Esophagus muscularis mucosa (tissue), 4 donors: ENCODE data around the gene C2orf78. TPM values are rescaled to one million over a fixed set of nuclear protein-coding genes. Genes with fewer than 3 reads are reported as not detected.

Source experiments
- DNase-seq: peaks from one replicate; pipeline ENCODE4 v3.0.0-alpha.2; 2017; ENCODE audit errors: extremely low spot score
- H3K27ac ChIP-seq, 4 donors: fragments of 200-600 bp; sonication (generic); replicated peaks in 1 of 4; 1 replicate in 3 of 4; 2 replicates in 1 of 4; pipeline ENCODE4 v1.5.1; 2016 to 2019; ENCODE audit warnings: mild to moderate bottlenecking in 1 of 4
- H3K27me3 ChIP-seq, 4 donors: fragments of 200-600 bp; sonication (generic); one replicate each; pipeline versions ENCODE4 v1.5.1 to v1.6.0; 2016 to 2019
- H3K36me3 ChIP-seq, 4 donors: fragments of 200-600 bp; sonication (generic); one replicate each; pipeline ENCODE4 v1.5.1; 2016 to 2019
- H3K4me1 ChIP-seq, 4 donors: fragments of 200-600 bp; sonication (generic); one replicate each; pipeline ENCODE4 v1.5.1; 2016 to 2019
- H3K4me3 ChIP-seq, 4 donors: fragments of 200-600 bp; sonication (generic); 1 replicate in 2 of 4; 2 replicates in 2 of 4; pipeline ENCODE4 v1.5.1; 2016 to 2019; ENCODE audit warnings: mild to moderate bottlenecking in 4 of 4, moderate library complexity in 1 of 4
- H3K9me3 ChIP-seq, 4 donors: fragments of 200-600 bp; sonication (generic); 1 replicate in 3 of 4; 2 replicates in 1 of 4; pipeline ENCODE4 v1.5.1; 2016 to 2019
- EP300 ChIP-seq: sonication (generic); formaldehyde crosslinking; IDR thresholded peaks from one replicate; pipeline ENCODE4 v1.6.1; 2017; ENCODE audit warnings: antibody characterized with exemption
- POLR2A ChIP-seq: fragments of 450-650 bp; IDR thresholded peaks from one replicate; pipeline ENCODE4 v1.6.1; 2017; ENCODE audit warnings: antibody characterized with exemption, moderate library complexity, mild to moderate bottlenecking, low read depth
- POLR2AphosphoS5 ChIP-seq, 2 donors: sonication (generic); formaldehyde crosslinking; IDR thresholded peaks; one replicate each; pipeline ENCODE4 v1.6.1; 2017; ENCODE audit warnings: antibody characterized with exemption in 2 of 2
- WGBS: methylation state at CpG from one replicate; pipeline ENCODE4 v1.1.5; 2018; 5-methylcytosine and 5-hydroxymethylcytosine counted together
- intact Hi-C: fragments of 100-400 bp; cut with DNase I; formaldehyde crosslinking; loops from one replicate; pipeline ENCODE4 v1.15.1; 2023
- total RNA-seq, 4 donors: library from RNA; depleted of rRNA; stranded (reverse); fragments of >200 nt; gene quantifications; one replicate each; pipeline versions ENCODE4 v1.1.0 to v1.2.1, GENCODE V29; 2016
- TF ChIP-seq, protein P1 (sequence below), 3 experiments: fragments of 200-600 bp in 2 of 3; fragments of 450-650 bp in 1 of 3; sonication (generic) in 2 of 3; IDR thresholded peaks; one replicate each; pipeline ENCODE4 v1.5.1; 2017 to 2019; ENCODE audit warnings: antibody characterized with exemption in 3 of 3, mild to moderate bottlenecking in 2 of 3, moderate library complexity in 1 of 3

Gene C2orf78
- total RNA-seq, 4 donors from 2014 or later = not detected

GRCh38 chr2:73851274-73851673, 67.3 kb downstream of the C2orf78 start:
- no peak for DNase-seq
- H3K4me3 ChIP-seq = no peak overlapping the region
- TF ChIP-seq, protein P1, sequence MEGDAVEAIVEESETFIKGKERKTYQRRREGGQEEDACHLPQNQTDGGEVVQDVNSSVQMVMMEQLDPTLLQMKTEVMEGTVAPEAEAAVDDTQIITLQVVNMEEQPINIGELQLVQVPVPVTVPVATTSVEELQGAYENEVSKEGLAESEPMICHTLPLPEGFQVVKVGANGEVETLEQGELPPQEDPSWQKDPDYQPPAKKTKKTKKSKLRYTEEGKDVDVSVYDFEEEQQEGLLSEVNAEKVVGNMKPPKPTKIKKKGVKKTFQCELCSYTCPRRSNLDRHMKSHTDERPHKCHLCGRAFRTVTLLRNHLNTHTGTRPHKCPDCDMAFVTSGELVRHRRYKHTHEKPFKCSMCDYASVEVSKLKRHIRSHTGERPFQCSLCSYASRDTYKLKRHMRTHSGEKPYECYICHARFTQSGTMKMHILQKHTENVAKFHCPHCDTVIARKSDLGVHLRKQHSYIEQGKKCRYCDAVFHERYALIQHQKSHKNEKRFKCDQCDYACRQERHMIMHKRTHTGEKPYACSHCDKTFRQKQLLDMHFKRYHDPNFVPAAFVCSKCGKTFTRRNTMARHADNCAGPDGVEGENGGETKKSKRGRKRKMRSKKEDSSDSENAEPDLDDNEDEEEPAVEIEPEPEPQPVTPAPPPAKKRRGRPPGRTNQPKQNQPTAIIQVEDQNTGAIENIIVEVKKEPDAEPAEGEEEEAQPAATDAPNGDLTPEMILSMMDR (IDR thresholded peaks at IDR 0.05) = peak in 1 of 3 experiments; percentile 5
- TF ChIP-seq POLR2A (no peak), POLR2AphosphoS5 (IDR thresholded peaks at IDR 0.05) (no peak)
- WGBS = 69% methylated on average over 3 of the region's 3 CpGs
- peaks cover 25 to 100% (median 84%) of the 10 kb centered on the region in 4 donors for H3K36me3 ChIP-seq
- peaks cover 0 to 24% (median 8%) of the 10 kb centered on the region in 4 donors for H3K4me1 ChIP-seq
- no peaks in the 10 kb centered on the region for H3K9me3 ChIP-seq
- intact Hi-C loops = no loop called here
- H3K27me3 ChIP-seq = no peaks in the 10 kb centered on the region
- peak overlapping the region in 2 of 4 donors; percentile 49 to 55 for H3K27ac ChIP-seq

GRCh38 chr2:73852020-73852419, 68.0 kb downstream of the C2orf78 start:
- Histone ChIP-seq H3K36me3 (peaks cover 31 to 100% (median 83%) of the 10 kb centered on the region in 4 donors), H3K9me3 (no peaks in the 10 kb centered on the region), H3K27me3 (no peaks in the 10 kb centered on the region), H3K4me3 (no peak overlapping the region), H3K27ac (no peak overlapping the region), H3K4me1 (peaks cover 0 to 24% (median 8%) of the 10 kb centered on the region in 4 donors)
- intact Hi-C loops = no loop called here
- TF ChIP-seq, protein P1 (IDR thresholded peaks at IDR 0.05) = no peak
- TF ChIP-seq POLR2AphosphoS5 (IDR thresholded peaks at IDR 0.05) (no peak), POLR2A (no peak), EP300 (no peak)
- DNase-seq = no peak

DNA sequence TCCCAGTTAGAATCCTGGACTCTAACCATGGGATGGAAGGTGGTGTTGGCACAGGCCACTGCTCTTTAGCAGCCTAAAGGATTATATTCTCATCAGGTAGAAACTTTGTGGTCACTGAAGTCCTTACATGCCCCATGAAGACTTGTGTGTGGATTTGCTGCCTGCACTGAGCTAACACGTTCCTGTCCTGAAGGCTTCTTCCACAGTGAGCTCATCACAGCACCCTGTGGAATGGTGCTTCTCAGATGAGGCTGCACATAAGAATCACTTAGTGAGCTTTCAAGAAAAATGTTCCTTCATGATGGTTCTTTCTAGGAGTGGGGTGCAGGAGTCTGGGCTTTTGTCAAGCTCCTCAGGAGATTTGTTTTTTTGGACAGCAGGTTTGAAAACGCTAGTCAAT, 71.5 kb downstream of the C2orf78 start:
- no peak for DNase-seq
- WGBS = 94% methylated on average over 2 of the region's 2 CpGs
- H3K9me3 ChIP-seq = no peaks in the 10 kb centered on the region
- no peaks in the 10 kb centered on the region for H3K27me3 ChIP-seq
- no peak overlapping the region for H3K4me3 ChIP-seq
- intact Hi-C loops = no loop called here
- H3K4me1 ChIP-seq = peaks cover 0 to 8% (median under 1%) of the 10 kb centered on the region in 4 donors
- no peak for TF ChIP-seq POLR2AphosphoS5 (IDR thresholded peaks at IDR 0.05)
- no peak overlapping the region for H3K27ac ChIP-seq
- H3K36me3 ChIP-seq = peaks cover 23 to 93% (median 74%) of the 10 kb centered on the region in 4 donors

DNA sequence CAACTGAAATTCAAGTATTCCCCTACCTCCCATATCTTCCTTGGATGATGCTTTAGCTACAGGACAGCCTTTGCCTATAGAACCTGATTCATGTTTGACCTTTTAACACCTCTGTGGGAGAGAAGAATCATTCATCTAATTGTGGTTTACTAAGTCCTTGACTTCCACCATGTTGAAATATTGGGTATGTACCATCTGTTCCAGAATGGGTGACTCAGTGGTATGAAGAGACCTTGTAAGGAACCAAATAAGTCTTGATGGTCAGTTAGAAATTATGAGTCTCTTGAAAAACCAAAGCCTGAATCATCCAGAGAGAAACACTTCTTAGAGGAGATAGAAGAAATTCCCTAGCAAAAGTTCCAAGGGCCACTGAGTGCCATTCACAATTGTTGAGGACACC, 72.2 kb downstream of the C2orf78 start:
- H3K36me3 ChIP-seq = peaks cover 27 to 94% (median 77%) of the 10 kb centered on the region in 4 donors
- intact Hi-C loops = no loop called here

GRCh38 chr2:73859721-73860586, 76.0 kb downstream of the C2orf78 start:
- no peaks in the 10 kb centered on the region for H3K4me1 ChIP-seq
- no peak for DNase-seq
- peaks cover 27 to 94% (median 75%) of the 10 kb centered on the region in 4 donors for H3K36me3 ChIP-seq
- TF ChIP-seq, protein P1 (IDR thresholded peaks at IDR 0.05) = no peak
- TF ChIP-seq POLR2A (no peak), EP300 (no peak), POLR2AphosphoS5 (IDR thresholded peaks at IDR 0.05) (no peak)
- no peaks in the 10 kb centered on the region for H3K9me3 ChIP-seq
- H3K27me3 ChIP-seq = no peaks in the 10 kb centered on the region
- WGBS = 83% methylated on average over 6 of the region's 6 CpGs
- H3K27ac ChIP-seq = peak overlapping the region in 1 of 4 donors; percentile 8
- no peak overlapping the region for H3K4me3 ChIP-seq
- intact Hi-C loops = no loop called here

More for the DNA sequence above, 72.2 kb downstream of the C2orf78 start:
- no peaks in the 10 kb centered on the region for H3K9me3 ChIP-seq
- H3K4me3 ChIP-seq = no peak overlapping the region
- DNase-seq = no peak
- no peaks in the 10 kb centered on the region for H3K27me3 ChIP-seq
- TF ChIP-seq, protein P1 (IDR thresholded peaks at IDR 0.05) = no peak
- TF ChIP-seq EP300 = no peak
- H3K27ac ChIP-seq = no peak overlapping the region
- H3K4me1 ChIP-seq = peaks cover 0 to 1% (median 0%) of the 10 kb centered on the region in 4 donors
